ENCODE results near the gene RNF26. TPM values are rescaled to one million over a fixed set of nuclear protein-coding genes. Genes with fewer than 3 reads are reported as not detected.

RNF26 gene
- total and polyA plus RNA-seq, 2 of the 13 experiments (the other 11 are each of a cell fraction or from before 2014, with no cell fraction given), result 11.9 to 26.3 TPM

DNA sequence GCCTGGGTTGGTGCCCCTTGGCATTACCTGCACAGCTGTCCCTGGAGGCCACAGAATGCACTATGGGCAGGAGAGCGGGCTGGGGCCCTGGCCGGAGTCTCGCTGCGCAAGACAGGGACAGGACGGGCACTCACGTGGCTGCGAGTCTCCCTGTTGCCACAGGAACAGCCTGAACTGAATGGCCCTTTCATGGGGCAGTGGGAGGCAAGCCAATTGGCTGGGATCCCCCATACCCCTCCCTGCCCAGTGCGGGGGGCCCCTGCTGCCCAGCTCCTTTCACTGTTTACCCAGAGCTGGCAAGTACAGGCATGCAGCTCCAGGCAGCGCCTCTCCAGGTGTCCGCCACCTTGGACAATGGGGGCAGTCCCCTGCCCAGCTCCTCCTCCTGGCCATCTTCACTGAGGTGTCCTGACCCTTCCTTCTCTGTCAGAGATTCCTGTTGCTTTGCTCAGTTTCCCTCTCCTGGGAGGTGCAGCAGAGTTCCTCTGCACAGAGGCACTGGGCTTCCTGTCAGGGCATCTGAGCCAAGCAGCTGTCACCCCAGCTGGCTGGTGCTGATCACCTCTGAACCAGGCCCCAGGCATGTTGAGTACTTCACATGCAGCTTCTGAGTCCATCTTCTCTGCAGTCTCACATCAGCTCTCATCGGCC lies 42.0 kb downstream of the RNF26 start (continued):
- TF ChIP-seq, protein P1, sequence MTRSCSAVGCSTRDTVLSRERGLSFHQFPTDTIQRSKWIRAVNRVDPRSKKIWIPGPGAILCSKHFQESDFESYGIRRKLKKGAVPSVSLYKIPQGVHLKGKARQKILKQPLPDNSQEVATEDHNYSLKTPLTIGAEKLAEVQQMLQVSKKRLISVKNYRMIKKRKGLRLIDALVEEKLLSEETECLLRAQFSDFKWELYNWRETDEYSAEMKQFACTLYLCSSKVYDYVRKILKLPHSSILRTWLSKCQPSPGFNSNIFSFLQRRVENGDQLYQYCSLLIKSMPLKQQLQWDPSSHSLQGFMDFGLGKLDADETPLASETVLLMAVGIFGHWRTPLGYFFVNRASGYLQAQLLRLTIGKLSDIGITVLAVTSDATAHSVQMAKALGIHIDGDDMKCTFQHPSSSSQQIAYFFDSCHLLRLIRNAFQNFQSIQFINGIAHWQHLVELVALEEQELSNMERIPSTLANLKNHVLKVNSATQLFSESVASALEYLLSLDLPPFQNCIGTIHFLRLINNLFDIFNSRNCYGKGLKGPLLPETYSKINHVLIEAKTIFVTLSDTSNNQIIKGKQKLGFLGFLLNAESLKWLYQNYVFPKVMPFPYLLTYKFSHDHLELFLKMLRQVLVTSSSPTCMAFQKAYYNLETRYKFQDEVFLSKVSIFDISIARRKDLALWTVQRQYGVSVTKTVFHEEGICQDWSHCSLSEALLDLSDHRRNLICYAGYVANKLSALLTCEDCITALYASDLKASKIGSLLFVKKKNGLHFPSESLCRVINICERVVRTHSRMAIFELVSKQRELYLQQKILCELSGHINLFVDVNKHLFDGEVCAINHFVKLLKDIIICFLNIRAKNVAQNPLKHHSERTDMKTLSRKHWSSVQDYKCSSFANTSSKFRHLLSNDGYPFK (CRISPR knock-in tag; IDR thresholded peaks at IDR 0.05; ENCODE audit: borderline replicate concordance), result no peak
- TF ChIP-seq, protein P2, sequence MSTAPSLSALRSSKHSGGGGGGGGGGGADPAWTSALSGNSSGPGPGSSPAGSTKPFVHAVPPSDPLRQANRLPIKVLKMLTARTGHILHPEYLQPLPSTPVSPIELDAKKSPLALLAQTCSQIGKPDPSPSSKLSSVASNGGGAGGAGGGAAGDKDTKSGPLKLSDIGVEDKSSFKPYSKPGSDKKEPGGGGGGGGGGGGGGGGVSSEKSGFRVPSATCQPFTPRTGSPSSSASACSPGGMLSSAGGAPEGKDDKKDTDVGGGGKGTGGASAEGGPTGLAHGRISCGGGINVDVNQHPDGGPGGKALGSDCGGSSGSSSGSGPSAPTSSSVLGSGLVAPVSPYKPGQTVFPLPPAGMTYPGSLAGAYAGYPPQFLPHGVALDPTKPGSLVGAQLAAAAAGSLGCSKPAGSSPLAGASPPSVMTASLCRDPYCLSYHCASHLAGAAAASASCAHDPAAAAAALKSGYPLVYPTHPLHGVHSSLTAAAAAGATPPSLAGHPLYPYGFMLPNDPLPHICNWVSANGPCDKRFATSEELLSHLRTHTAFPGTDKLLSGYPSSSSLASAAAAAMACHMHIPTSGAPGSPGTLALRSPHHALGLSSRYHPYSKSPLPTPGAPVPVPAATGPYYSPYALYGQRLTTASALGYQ (CRISPR knock-in tag; IDR thresholded peaks at IDR 0.05), result no peak
- peak; percentile 58 for TF ChIP-seq MED8 (CRISPR knock-in tag; IDR thresholded peaks at IDR 0.05; ENCODE audit: insufficient replicate concordance)
- TF ChIP-seq NCOA5 (CRISPR knock-in tag; IDR thresholded peaks at IDR 0.05), result no peak
- TF ChIP-seq ZNF557 (CRISPR knock-in tag; IDR thresholded peaks at IDR 0.05), result no peak
- TF ChIP-seq, protein P3, sequence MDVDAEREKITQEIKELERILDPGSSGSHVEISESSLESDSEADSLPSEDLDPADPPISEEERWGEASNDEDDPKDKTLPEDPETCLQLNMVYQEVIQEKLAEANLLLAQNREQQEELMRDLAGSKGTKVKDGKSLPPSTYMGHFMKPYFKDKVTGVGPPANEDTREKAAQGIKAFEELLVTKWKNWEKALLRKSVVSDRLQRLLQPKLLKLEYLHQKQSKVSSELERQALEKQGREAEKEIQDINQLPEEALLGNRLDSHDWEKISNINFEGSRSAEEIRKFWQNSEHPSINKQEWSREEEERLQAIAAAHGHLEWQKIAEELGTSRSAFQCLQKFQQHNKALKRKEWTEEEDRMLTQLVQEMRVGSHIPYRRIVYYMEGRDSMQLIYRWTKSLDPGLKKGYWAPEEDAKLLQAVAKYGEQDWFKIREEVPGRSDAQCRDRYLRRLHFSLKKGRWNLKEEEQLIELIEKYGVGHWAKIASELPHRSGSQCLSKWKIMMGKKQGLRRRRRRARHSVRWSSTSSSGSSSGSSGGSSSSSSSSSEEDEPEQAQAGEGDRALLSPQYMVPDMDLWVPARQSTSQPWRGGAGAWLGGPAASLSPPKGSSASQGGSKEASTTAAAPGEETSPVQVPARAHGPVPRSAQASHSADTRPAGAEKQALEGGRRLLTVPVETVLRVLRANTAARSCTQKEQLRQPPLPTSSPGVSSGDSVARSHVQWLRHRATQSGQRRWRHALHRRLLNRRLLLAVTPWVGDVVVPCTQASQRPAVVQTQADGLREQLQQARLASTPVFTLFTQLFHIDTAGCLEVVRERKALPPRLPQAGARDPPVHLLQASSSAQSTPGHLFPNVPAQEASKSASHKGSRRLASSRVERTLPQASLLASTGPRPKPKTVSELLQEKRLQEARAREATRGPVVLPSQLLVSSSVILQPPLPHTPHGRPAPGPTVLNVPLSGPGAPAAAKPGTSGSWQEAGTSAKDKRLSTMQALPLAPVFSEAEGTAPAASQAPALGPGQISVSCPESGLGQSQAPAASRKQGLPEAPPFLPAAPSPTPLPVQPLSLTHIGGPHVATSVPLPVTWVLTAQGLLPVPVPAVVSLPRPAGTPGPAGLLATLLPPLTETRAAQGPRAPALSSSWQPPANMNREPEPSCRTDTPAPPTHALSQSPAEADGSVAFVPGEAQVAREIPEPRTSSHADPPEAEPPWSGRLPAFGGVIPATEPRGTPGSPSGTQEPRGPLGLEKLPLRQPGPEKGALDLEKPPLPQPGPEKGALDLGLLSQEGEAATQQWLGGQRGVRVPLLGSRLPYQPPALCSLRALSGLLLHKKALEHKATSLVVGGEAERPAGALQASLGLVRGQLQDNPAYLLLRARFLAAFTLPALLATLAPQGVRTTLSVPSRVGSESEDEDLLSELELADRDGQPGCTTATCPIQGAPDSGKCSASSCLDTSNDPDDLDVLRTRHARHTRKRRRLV (CRISPR knock-in tag; IDR thresholded peaks at IDR 0.05), result no peak
- TF ChIP-seq SRF (IDR thresholded peaks at IDR 0.05; ENCODE audit: low read depth, low read length), result no peak
- TF ChIP-seq SOX5 (CRISPR knock-in tag; IDR thresholded peaks at IDR 0.05; ENCODE audit: borderline replicate concordance), result 0 out of 2 replicates have a peak, but pooled peaks have one; percentile 42
- TF ChIP-seq KDM1A (CRISPR knock-in tag; IDR thresholded peaks at IDR 0.05), result no peak
- no peak; the same call in 1 of the 2 replicates for TF ChIP-seq SRY (CRISPR knock-in tag; IDR thresholded peaks at IDR 0.05)
- TF ChIP-seq BRCA1 (CRISPR knock-in tag; IDR thresholded peaks at IDR 0.05), result no peak
- no peak for TF ChIP-seq ONECUT2 (CRISPR knock-in tag; IDR thresholded peaks at IDR 0.05)
- TF ChIP-seq ZFY (CRISPR knock-in tag; IDR thresholded peaks at IDR 0.05), result peak; percentile 55
- TF ChIP-seq REXO4 (CRISPR knock-in tag; IDR thresholded peaks at IDR 0.05; ENCODE audit: borderline replicate concordance), result no peak
- no peak for TF ChIP-seq ZNF713 (CRISPR knock-in tag; IDR thresholded peaks at IDR 0.05)
- no peak for TF ChIP-seq NR2F1 (CRISPR knock-in tag; IDR thresholded peaks at IDR 0.05)
- TF ChIP-seq, protein P4, sequence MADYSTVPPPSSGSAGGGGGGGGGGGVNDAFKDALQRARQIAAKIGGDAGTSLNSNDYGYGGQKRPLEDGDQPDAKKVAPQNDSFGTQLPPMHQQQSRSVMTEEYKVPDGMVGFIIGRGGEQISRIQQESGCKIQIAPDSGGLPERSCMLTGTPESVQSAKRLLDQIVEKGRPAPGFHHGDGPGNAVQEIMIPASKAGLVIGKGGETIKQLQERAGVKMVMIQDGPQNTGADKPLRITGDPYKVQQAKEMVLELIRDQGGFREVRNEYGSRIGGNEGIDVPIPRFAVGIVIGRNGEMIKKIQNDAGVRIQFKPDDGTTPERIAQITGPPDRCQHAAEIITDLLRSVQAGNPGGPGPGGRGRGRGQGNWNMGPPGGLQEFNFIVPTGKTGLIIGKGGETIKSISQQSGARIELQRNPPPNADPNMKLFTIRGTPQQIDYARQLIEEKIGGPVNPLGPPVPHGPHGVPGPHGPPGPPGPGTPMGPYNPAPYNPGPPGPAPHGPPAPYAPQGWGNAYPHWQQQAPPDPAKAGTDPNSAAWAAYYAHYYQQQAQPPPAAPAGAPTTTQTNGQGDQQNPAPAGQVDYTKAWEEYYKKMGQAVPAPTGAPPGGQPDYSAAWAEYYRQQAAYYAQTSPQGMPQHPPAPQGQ (CRISPR knock-in tag; IDR thresholded peaks at IDR 0.05; ENCODE audit: borderline replicate concordance), result no peak
